ENCODE measurements around the gene MSL1.

The MSL1 gene

GRCh38 chr17:40089077-40089895 is 32.5 kb upstream of the MSL1 start:
- no peak for ATAC-seq
- TF ChIP-seq PPARA (CRISPR knock-in tag; IDR thresholded peaks at IDR 0.05; ENCODE audit: borderline replicate concordance) (no peak), CREB5 (CRISPR knock-in tag; IDR thresholded peaks at IDR 0.05; ENCODE audit: low read depth) (no peak), ARNTL (CRISPR knock-in tag; IDR thresholded peaks at IDR 0.05; ENCODE audit: borderline replicate concordance, low read depth) (no peak), SNAI2 (CRISPR knock-in tag; IDR thresholded peaks at IDR 0.05) (no peak), TSHZ2 (CRISPR knock-in tag; IDR thresholded peaks at IDR 0.05) (no peak), ZNF70 (CRISPR knock-in tag; IDR thresholded peaks at IDR 0.05) (no peak), OSR1 (CRISPR knock-in tag; IDR thresholded peaks at IDR 0.05) (no peak), PATZ1 (CRISPR knock-in tag; IDR thresholded peaks at IDR 0.05; ENCODE audit: borderline replicate concordance) (no peak), POU6F1 (CRISPR knock-in tag; IDR thresholded peaks at IDR 0.05; ENCODE audit: borderline replicate concordance, low read depth) (no peak), TCF4 (CRISPR knock-in tag; IDR thresholded peaks at IDR 0.05; ENCODE audit: borderline replicate concordance) (no peak), ISL1 (CRISPR knock-in tag; IDR thresholded peaks at IDR 0.05) (no peak), BACH2 (CRISPR knock-in tag; IDR thresholded peaks at IDR 0.05; ENCODE audit: borderline replicate concordance) (no peak)

- ATAC-seq = peak; percentile 14; the same call in 2 of the 3 replicates
- TF ChIP-seq BACH2 (CRISPR knock-in tag; IDR thresholded peaks at IDR 0.05; ENCODE audit: borderline replicate concordance) = no peak
Observed at GRCh38 chr17:40090237-40091119, 31.3 kb upstream of the MSL1 start.

GRCh38 chr17:40091691-40092397 is 29.9 kb upstream of the MSL1 start:
- ATAC-seq = peak; percentile 13
- no peak for TF ChIP-seq ARNTL (CRISPR knock-in tag; IDR thresholded peaks at IDR 0.05; ENCODE audit: borderline replicate concordance, low read depth)
- TF ChIP-seq ISL1 (CRISPR knock-in tag; IDR thresholded peaks at IDR 0.05) = no peak
- TF ChIP-seq POU6F1 (CRISPR knock-in tag; IDR thresholded peaks at IDR 0.05; ENCODE audit: borderline replicate concordance, low read depth) = no peak
- no peak for TF ChIP-seq ZFP3 (CRISPR knock-in tag; IDR thresholded peaks at IDR 0.05)
- no peak for TF ChIP-seq ZNF8 (CRISPR knock-in tag; IDR thresholded peaks at IDR 0.05)
- TF ChIP-seq PATZ1 (CRISPR knock-in tag; IDR thresholded peaks at IDR 0.05; ENCODE audit: borderline replicate concordance) = no peak
- TF ChIP-seq CREB5 (CRISPR knock-in tag; IDR thresholded peaks at IDR 0.05; ENCODE audit: low read depth) = no peak
- TF ChIP-seq SNAI2 (CRISPR knock-in tag; IDR thresholded peaks at IDR 0.05) = no peak
- no peak for TF ChIP-seq RARB (CRISPR knock-in tag; IDR thresholded peaks at IDR 0.05)
- TF ChIP-seq OSR1 (CRISPR knock-in tag; IDR thresholded peaks at IDR 0.05) = no peak
- TF ChIP-seq PPARA (CRISPR knock-in tag; IDR thresholded peaks at IDR 0.05; ENCODE audit: borderline replicate concordance) = no peak
- no peak for TF ChIP-seq TCF4 (CRISPR knock-in tag; IDR thresholded peaks at IDR 0.05; ENCODE audit: borderline replicate concordance)
- TF ChIP-seq ZNF565 (CRISPR knock-in tag; conservative IDR thresholded peaks at IDR 0.05; ENCODE audit: low read depth) = no peak
- no peak for TF ChIP-seq CSRNP3 (CRISPR knock-in tag; IDR thresholded peaks at IDR 0.05)
- TF ChIP-seq ESRRG (CRISPR knock-in tag; IDR thresholded peaks at IDR 0.05) = no peak
